CD4-positive, alpha-beta T cell treated with Interleukin-15 for 1 hour (primary cell): Measurements from ENCODE around the gene FGF22.
A peak's percentile ranks its signal among the peaks of the same experiment; 100 is the strongest.
"Not testable (repeated sequence)": the region's sequence is repeated elsewhere in the genome, so short reads cannot be mapped to it uniquely, and the experiment has no call there.

Source experiments
- DNase-seq: peaks from one replicate; pipeline ENCODE4 v3.0.0-alpha.2; 2020

FGF22 gene

DNA sequence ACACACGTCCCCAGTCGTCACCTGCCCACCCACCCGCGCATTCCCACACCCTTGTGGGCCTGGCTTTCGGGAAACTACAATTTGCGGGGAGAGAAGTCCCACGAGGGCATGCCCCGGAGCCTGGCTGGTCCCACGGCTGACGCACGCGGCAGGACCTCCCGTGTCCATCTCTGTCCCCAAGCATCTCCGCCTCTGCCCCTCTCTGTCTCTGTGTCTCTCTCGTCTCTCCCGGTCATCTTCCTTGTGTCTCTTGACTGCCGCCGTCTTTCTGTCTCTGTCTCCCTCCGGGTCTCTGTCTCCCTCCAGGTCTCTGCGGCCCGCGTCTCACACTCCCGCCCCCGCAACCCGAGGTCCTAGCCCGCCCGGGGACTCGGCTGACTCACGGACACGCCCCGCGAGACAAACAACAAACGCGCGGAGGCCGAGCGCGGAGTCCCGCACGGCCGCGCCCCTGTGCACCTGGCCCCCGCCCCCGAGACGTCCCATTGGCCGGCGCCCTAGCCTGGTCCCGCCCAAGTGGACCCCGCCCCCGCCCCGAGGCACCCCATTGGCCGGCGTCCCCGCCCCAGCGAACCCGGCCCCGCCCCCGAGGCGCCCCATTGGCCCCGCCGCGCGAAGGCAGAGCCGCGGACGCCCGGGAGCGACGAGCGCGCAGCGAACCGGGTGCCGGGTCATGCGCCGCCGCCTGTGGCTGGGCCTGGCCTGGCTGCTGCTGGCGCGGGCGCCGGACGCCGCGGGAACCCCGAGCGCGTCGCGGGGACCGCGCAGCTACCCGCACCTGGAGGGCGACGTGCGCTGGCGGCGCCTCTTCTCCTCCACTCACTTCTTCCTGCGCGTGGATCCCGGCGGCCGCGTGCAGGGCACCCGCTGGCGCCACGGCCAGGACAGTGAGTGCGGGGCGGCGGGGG lies at the start of gene FGF22:
Gene FGF22, plus strand, starts transcription at position 627 of the 908 bp plus-strand sequence. Its CDS starts 47 bp downstream, at position 674.
- DNase-seq: peak; percentile 93

DNA sequence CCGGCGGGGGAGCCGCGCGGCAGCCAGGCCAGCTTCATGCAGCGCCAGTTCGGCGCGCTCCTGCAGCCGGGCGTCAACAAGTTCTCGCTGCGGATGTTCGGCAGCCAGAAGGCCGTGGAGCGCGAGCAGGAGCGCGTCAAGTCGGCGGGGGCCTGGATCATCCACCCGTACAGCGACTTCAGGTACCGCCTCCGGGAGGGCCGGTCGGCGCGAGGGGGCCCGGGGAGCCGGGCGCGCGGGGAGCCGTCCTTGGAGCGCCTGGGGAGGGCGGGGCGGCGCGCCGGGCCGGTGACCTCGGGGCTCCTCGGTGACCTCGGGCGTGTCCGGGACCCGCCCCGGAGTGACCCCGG lies 49.3 kb upstream of the FGF22 start:
- no peak for DNase-seq

DNA sequence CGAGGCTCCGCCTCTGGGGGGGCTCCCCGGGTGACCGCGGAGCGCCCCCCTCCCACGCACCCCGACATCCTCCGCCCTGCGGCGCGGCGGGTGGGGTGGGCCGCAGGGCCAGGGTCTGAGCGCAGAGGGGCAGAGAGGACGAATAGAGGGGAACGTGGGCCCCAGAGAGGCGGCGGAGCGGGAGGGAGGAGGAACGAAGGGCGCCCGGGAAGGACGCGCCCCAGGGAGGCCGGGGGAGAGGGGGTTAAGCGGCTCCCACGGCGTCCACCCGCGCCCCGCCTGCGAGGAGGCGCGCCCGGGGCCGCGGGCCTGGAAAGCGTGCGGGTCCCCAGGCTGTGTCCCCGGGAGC lies 49.0 kb upstream of the FGF22 start:
- no peak for DNase-seq

DNA sequence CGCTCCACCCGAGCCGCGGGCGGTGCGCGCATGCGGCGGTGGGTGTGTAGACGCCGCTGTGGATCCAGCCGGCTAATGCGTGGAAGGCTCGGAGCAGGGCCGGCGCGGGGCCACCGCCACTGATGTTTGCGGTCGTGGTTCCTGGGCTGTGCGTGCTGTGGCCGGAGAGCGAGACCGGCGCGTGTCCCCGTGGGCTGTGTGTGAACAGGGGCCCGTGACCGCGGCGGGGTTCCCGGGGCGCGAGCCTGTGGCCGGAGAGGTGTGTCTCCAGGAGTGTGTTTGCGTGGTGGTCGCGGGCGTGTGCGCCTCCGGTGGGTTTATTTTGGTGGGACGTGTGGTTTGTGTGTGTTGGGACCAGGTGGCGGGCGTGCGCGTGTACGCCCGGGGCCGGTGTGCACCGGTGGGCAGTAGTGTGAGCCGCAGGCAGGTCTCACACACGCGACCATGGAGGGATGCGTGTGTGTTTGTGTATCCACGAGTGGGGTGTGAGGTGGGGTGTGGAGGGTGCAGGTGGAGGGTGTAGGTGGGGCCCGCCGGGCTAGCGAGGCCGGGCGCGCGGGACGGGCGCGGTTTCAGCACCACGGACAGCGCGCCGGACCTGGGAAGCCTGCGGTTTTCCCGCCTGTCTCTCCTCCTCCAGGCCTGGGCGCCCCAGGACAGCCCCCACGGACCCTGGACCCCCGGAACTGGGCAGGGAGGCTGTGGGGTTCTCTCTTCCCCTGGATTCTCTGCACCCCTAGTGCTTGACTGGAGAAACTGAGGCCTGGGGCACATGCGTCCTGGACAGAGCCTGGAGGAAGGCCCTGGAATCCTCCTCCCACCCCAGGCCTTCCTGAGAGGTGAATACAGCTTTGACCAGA lies 48.4 kb upstream of the FGF22 start:
- DNase-seq: no peak

DNA sequence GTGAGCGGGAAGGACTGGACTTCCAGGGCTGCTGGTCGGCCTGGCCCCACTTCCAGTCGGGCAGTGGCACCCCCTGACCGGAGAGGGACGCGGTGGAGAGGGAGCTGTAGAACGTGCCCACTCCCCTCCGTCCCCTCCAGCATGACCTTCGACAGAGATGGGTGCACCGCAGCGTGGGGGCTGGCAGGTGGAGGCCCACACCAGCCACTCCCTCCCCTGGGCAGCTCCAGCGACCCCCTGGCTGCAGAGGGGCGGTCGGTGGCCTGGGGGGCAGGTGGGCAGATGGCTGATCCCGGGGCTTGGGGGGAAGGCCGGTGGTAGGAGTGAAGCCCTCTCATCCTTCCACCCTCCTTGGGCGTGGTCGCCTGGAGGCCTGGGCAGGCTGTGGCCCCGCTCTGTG lies 47.6 kb upstream of the FGF22 start:
- DNase-seq: no peak

DNA sequence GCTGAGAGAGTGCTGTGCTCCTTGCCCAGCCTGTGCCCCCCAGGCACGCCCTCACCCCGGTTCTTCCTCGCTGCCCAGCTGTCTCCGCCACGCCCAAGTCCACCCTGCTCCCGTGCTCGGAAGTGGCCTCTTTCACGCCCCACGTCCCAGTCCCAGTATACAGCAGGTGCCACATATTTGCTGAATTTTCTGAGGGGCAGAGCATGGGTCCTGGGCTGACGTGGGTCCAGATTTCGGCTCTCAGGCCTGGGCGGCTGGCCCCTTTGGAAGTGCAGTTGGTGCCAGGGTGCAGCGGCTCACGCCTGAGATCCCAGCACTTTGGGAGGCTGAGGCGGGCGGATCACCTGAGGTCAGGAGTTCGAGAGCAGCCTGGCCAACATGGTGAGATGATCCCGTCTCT lies 46.6 kb upstream of the FGF22 start:
- DNase-seq: no peak

DNA sequence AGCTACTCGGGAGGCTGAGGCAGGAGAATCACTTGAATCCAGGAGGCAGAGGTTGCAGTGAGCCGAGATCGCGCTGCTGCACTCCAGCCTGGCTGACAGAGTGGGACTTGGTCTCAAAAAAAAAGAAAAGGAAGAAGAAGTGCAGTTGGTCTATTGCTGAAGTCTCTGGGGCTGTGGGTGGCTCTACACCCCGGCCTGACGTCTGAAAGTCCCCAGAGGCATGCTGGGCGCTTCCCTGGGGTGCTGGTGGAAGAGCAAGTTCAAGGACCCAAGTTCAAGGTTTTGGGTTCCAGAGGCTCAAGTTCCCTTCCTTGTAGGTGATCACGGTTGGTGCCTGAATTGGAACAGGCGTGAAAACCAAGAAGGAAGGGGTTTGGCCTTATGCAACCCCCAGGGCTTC lies 46.2 kb upstream of the FGF22 start:
- DNase-seq: no peak

DNA sequence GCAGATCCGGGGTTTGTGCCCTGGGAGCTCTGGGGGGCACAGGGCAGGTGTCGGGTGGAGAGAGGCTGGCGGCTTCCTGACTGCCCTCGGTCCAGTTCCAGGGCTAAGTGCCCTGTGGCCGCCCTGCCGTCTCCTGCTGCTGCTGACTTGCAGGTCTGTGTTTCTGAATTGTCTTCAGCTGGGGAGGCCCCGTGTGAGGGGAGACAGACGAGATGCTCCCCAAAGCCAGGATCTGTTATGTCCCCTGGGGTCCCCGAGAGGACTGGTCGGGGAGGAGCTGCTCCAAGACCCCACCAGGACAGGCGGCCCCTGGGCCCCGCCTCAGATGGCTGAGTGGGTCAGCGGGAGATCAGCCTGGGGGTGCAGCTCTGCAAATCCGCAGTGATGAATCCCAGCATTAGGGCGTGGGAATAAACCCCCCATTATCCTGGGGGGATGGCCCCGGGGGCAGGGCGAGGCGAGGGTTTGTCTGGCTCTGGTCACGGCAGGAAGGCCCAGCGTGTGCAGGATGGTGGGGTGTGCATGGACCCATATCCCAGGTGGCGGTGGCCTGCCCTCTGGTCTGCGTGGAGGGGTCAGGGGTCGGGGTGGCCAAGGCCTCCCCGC lies 45.3 kb upstream of the FGF22 start:
- no peak for DNase-seq

DNA sequence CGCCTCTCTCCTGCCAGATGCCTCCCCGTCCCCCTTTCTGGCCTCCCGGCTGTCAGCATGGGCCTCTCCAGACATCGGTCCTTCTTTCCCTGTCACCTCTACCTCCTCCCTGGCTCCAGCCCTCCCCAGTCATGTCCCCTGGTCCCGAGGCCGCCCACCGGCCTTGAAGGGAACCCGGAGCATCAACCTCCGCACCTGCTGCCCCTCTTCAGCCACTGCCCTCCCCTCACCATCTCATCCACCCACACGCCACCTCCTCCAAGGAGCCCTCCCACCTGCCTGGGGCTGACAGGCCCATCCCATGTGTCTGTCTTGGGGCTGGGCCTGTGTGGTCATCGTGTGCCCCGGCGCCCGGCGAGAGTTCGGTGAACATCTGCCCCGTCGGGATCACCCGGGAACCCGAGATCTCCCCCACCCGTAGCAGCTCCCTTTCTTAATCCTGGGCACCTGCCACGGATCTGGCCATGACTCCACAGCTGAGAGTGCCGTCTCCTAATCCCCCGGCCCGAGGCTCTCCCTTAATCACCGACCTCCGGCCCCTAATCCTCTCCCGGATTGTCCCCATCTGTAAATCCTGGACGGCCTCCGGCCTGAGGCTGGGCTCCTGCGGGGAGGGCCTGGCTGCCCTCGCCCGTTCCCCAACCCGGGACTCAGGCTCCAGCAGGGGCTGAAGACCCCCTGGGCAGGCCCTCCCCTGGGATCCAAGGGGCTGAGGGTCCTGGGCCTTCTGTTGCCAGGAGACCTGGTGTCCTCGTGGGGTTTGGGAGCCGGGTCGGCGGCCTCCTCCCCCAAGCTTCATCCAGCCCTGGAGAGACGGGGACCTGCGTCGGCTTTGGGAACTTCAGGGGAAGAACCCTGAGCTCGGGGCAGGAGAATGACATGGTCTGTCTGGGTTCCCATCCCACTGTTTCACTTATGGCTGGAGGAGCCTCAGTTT lies 44.1 kb upstream of the FGF22 start:
- DNase-seq: no peak

DNA sequence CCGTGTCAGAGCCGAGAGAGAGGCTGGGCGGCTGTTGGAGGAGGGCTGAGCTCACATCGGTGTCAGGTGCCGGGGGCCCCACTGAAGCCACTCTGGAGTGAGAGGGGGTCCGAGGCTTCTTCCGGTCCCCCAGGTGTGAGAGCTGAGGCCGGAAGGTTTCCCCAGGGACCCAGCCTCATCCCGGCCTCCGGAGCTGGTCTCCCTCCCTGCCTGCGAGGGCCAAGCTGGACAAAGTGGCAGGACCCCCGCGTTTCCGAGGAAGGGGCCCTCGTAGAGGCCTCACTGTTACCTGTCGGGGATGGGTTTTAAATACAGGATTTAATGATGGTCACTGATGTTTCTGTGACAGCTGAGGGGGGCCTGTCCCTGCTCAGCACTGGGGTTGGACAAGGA lies 43.4 kb upstream of the FGF22 start:
- no peak for DNase-seq

DNA sequence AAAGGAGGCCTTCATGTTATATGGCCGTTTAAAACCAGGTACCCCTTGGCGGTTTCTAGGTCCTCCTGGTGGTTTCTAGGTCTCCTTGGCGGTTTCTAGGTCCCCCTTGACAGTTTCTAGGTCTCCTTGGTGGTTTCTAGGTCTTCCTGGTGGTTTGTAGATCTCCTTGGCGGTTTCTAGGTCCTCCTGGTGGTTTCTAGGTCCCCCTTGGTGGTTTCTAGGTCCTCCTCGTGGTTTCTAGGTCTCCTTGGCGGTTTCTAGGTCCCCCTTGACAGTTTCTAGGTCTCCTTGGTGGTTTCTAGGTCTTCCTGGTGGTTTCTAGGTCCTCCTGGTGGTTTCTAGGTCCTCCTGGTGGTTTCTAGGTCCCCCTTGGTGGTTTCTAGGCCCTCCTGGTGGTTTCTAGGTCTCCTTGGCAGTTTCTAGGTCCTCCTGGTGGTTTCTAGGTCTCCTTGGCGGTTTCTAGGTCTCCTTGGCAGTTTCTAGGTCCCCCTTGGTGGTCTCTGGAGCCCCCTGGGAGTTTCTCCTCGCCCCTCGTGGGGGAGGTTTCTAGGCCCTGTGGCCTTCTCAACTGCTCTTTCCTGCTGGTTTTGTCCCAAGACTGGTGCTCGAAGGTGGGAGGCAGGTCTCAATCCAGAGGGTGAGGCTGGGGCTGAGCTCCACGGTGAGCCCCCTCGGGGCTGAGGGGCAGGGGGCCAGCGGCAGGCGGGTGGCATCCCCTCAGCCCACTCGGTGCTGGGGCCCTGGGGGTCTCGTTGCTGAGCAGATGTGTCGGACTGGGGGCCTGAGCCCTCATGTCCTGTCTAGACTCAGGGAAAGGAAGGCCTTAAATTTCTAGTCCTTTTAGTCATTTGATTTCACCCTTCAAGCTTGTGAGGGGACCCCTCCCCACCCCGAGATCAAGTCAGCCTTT lies 42.0 kb upstream of the FGF22 start:
- DNase-seq: no peak

DNA sequence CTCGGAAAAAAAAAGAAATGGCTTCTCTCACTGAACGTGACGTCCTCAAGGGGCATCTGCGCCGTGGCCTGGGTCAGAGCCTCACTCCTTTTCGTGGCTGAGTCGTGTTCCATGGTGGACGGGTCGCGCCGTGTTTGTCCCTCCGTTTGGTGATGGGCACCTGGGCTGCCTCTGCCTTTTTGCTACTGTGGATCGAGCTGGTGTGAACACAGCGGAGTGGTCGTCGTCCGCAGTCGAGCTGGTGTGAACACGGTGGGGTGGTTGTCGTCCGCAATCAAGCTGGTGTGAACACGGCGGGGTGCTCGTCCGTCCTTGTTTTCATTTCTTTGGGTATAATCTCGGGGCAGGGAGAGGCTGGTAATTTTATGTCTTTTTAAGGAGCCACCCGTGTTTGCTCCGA lies 38.4 kb upstream of the FGF22 start:
- DNase-seq: no peak

DNA sequence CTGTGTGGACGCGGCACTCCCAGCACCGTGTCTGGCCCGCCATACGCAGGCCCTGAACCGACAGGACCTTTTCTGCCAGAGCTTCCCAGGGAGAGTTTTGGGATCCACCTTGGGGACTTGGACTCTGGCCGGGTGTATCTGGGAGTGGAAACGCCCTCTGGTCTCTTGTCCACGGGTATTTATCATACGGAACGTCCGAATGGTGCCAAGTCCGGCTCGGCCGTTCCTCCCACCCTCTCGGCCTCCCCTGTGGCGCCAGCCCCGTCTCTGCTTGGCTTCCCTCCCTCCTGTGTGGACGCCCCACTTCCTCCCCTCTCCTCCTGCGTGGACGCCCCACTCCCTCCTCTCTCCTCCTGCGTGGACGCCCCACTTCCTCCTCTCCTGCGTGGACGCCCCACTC lies 37.9 kb upstream of the FGF22 start:
- no peak for DNase-seq

DNA sequence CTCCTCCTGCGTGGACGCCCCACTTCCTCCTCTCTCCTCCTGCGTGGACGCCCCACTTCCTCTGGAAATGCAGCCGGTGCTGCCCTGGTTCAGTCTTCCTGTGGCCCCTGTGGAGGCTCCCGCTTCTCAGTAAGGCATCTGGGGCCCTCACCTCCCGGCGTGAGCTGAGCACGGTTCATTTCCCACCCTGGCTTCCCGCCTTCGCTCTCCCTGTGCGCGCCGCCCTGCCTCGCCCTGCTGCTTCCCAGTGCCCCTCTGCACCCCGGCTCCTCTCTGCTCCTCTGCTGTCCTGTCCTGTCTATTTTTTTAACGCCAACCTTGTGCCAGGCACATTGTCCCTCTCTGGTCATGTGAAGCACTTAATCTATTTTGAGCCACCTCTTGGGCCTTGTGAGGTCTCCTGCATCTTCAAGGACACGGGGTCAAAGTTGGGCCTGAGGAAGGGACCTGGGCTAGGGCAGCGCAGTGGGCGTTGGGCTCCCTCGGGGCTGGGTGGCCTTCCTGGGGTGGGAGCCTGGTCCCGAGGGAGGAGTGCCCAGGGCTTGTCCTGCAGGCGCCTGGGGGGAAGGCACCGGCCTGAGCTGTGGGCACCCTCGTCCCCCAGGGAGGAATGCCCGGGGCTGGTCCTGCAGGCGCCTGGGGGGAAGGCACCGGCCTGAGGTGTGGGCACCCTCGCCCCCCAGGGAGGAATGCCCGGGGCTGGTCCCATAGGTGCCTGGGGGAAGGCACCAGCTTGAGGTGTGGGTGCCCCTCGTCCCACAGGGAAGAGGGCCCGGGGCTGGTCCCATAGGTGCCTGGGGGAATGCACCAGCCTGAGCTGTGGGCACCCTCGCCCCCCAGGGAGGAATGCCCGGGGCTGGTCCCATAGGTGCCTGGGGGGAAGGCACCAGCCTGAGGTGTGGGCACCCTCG lies 37.0 kb upstream of the FGF22 start:
- DNase-seq: no peak

DNA sequence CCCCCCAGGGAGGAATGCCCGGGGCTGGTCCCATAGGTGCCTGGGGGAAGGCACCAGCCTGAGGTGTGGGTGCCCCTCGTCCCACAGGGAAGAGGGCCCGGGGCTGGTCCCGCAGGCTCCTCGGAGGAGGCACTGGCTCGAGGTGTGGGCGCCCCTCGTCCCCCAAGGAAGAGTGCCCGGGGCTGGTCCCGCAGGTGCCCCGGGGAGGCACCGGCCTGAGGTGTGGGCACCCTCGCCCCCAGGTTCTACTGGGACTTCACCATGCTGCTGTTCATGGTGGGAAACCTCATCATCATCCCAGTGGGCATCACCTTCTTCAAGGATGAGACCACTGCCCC lies 36.4 kb upstream of the FGF22 start:
- not testable (repeated sequence) for DNase-seq

DNA sequence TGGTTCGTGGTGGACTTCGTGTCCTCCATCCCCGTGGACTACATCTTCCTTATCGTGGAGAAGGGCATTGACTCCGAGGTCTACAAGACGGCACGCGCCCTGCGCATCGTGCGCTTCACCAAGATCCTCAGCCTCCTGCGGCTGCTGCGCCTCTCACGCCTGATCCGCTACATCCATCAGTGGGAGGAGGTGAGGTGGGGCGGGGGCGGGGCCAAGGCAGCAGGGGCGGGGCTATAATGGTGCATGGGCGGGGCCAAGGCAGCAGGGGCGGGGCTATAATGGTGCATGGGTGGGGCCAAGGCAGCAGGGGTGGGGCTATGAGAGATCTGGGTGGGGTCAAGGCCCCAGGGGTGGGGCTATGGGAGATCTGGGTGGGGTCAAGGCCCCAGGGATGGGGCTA lies 35.9 kb upstream of the FGF22 start:
- DNase-seq: not testable (repeated sequence)

DNA sequence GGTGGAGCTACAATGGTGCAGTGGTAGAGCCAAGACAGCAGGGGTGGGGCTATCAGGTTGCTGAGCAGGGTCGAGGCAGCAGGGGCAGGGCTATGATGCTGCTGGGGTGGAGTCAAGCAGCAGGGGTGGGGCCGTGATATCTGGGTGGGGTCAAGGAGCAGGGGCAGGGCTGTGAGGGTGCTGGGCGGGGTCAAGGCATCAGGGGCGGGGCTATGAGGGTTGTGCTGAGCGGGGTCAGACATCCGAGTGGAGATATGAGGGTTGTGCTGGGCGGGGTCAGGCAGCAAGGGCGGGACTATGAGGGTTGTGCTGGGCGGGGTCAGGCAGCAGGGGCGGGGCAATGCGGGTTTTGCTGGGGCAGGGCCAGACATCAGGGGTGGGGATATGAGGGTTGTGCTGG lies 35.3 kb upstream of the FGF22 start:
- peak; percentile 39 for DNase-seq

DNA sequence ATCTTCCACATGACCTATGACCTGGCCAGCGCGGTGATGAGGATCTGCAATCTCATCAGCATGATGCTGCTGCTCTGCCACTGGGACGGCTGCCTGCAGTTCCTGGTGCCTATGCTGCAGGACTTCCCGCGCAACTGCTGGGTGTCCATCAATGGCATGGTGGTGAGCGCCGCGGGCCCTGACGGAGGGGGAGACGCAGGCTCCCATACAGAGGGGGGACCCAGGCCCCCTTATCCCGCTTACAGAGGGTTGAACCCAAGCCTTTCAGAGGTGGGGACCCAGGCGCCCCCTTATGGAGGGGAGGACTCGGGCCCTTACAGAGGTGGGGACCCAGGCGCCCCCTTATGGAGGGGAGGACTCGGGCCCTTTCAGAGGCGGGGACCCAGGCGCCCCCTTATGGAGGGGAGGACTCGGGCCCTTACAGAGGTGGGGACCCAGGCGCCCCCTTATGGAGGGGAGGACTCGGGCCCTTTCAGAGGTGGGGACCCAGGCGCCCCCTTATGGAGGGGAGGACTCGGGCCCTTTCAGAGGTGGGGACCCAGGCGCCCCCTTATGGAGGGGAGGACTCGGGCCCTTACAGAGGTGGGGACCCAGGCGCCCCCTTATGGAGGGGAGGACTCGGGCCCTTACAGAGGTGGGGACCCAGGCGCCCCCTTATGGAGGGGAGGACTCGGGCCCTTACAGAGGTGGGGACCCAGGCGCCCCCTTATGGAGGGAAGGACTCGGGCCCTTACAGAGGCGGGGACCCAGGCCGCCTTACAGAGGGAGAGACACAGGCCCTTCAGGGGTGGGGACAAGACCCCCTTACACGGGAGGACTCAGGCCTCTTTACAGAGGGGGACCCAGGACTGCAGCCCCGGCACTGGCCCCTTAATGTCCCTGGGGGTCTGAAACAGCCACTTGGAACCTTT lies 34.4 kb upstream of the FGF22 start:
- not testable (repeated sequence) for DNase-seq
